Glutamatergic neuron (in vitro differentiated cells): ENCODE data around the gene CHD5. TPM values are rescaled to one million over a fixed set of nuclear protein-coding genes. Genes with fewer than 3 reads are reported as not detected.

Experiments
- DNase-seq: peaks from one replicate; pipeline ENCODE4 v3.0.0; 2022
- H3K27ac Mint-ChIP-seq: one replicate; pipeline ENCODE4 v1.8.0; 2020; ENCODE audit warnings: mild to moderate bottlenecking, mixed read lengths, inconsistent platforms; ENCODE audit not compliant: unreplicated experiment
- H3K27me3 Mint-ChIP-seq: one replicate; pipeline ENCODE4 v1.8.0; 2020; ENCODE audit warnings: mild to moderate bottlenecking, moderate library complexity, mixed read lengths, inconsistent platforms; ENCODE audit not compliant: unreplicated experiment
- H3K36me3 Mint-ChIP-seq: one replicate; pipeline ENCODE4 v1.8.0; 2020; ENCODE audit warnings: mild to moderate bottlenecking, mixed read lengths, inconsistent platforms; ENCODE audit not compliant: unreplicated experiment
- H3K4me1 Mint-ChIP-seq: one replicate; pipeline ENCODE4 v1.8.0; 2020; ENCODE audit warnings: mild to moderate bottlenecking, low read depth, mixed read lengths, inconsistent platforms; ENCODE audit not compliant: unreplicated experiment
- H3K4me3 Mint-ChIP-seq: one replicate; pipeline ENCODE4 v1.8.0; 2020; ENCODE audit warnings: mild to moderate bottlenecking, mixed read lengths, inconsistent platforms; ENCODE audit not compliant: unreplicated experiment
- H3K9me3 Mint-ChIP-seq: one replicate; pipeline ENCODE4 v1.8.0; 2020; ENCODE audit warnings: mild to moderate bottlenecking, moderate library complexity, mixed read lengths, inconsistent platforms; ENCODE audit not compliant: unreplicated experiment
- total RNA-seq: library from RNA; stranded (reverse); fragmentation: NEBNext Ultra II Directional; extraction: Animal tissue kit (Norgen Biotek cat#: 25700); gene quantifications from one replicate; pipeline ENCODE4 v1.2.1, GENCODE V29; 2021; ENCODE audit not compliant: unreplicated experiment
- TF ChIP-seq, protein P1 (sequence below): fragments of 200-600 bp; sonication (generic); IDR thresholded peaks from one replicate; pipeline ENCODE4 v1.5.0; 2021; ENCODE audit not compliant: partially characterized antibody, unreplicated experiment

The CHD5 gene
- total RNA-seq, 1 donor from 2014 or later, result 0.96 TPM

DNA sequence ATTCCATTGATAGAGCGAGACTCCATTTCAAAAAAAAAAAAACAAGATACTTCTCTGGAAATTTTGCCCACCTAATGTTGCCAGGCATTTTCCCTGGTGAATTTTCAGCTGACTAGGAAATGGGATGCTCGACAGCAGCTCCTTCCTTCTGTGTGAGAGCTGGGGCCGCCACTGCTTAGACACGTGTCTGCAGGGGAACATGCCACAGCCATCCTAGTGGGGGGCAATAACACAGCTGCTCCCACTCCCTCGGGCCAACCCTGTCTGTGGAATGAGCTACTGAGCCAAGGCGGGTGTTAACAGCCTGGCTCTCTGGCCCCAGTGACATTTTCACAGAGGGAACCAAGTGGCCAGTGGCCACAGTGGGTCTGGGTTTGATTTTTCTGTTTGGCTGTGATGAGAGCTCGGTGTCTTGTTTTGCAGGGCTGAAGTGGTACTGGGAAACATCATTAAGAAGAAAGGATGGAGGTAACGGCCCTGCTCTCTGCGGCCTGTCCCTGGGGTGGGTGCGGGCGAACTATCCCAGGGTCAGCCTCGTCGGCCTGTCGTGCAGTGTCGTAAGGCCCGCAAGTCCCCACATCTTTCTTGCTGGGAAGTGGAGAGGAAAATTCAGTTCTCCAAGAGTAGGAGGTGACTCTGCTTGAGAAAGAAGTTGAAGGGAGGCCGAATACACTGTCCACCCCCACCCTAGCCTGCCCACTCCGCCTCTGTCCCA lies 95.2 kb downstream of the CHD5 start:
- TF ChIP-seq, protein P1, sequence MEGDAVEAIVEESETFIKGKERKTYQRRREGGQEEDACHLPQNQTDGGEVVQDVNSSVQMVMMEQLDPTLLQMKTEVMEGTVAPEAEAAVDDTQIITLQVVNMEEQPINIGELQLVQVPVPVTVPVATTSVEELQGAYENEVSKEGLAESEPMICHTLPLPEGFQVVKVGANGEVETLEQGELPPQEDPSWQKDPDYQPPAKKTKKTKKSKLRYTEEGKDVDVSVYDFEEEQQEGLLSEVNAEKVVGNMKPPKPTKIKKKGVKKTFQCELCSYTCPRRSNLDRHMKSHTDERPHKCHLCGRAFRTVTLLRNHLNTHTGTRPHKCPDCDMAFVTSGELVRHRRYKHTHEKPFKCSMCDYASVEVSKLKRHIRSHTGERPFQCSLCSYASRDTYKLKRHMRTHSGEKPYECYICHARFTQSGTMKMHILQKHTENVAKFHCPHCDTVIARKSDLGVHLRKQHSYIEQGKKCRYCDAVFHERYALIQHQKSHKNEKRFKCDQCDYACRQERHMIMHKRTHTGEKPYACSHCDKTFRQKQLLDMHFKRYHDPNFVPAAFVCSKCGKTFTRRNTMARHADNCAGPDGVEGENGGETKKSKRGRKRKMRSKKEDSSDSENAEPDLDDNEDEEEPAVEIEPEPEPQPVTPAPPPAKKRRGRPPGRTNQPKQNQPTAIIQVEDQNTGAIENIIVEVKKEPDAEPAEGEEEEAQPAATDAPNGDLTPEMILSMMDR, result no peak
- Mint-ChIP-seq H3K27me3 (peaks cover 8% of the 10 kb centered on the region), H3K27ac (no peak overlapping the region), H3K36me3 (no peaks in the 10 kb centered on the region), H3K4me1 (peaks cover 20% of the 10 kb centered on the region), H3K9me3 (peaks cover 2% of the 10 kb centered on the region), H3K4me3 (peak overlapping the region; percentile 41)
- DNase-seq, result no peak

DNA sequence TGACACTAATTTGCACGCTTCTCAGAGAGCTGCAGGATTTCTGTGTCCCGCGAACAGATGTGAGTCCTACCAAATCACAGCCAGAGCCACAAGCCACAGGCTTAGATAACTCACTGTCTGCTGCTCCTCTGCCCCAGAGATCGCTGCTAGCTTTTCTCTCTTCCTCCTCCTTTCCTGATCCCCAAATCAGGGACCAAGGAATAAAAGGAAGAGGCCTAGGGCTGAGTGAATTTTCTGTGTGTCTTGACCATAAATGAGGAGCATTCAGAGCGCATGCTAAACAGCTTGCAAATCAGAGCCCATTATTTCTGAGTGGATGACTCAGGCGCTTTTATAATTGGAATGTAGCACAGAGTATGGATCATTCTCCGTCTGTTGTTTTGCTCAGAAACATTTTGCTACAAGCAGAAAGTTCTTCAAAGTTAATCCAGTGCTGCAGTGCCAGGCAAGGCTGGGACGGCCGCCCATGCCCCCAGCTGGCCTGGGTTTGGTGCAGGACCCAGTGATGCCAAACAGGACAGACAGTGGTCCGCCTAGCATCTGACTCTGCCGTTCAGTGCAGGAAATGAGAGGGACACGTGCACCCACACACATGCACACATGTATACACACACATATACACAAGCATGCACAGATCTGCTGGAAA lies 96.2 kb downstream of the CHD5 start:
- no peaks in the 10 kb centered on the region for H3K36me3 Mint-ChIP-seq
- H3K27me3 Mint-ChIP-seq, result peaks cover 8% of the 10 kb centered on the region
- peak overlapping the region; percentile 30 for H3K4me3 Mint-ChIP-seq
- no peak for DNase-seq
- H3K4me1 Mint-ChIP-seq, result peaks cover 20% of the 10 kb centered on the region
- peak overlapping the region; percentile 48 for H3K27ac Mint-ChIP-seq
- H3K9me3 Mint-ChIP-seq, result peaks cover 2% of the 10 kb centered on the region
- TF ChIP-seq, protein P1, result no peak

DNA sequence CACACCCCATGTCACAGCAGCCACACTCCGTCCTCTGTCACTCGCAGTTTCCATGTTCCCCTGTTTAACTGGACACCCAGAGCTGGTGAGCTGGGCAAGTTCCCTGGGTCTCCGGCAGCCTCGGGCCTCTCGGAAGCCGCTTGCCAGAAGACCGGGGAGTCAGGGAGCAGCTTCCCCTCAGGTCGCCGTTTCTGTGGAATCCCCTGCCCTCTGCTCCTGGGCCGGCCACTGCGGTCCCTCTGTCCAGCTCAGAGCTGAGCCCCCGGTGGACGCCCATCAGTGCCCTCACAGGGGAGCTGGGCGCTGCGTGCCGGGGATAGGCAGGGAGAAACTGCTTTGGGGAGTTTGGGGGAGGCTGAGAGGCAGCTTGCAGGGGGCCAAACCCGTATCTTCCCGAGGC lies 96.7 kb downstream of the CHD5 start:
- Mint-ChIP-seq H3K9me3 (peaks cover 2% of the 10 kb centered on the region), H3K4me3 (no peak overlapping the region), H3K27ac (peak overlapping the region; percentile 48), H3K27me3 (peaks cover 11% of the 10 kb centered on the region), H3K4me1 (peaks cover 20% of the 10 kb centered on the region), H3K36me3 (no peaks in the 10 kb centered on the region)
- TF ChIP-seq, protein P1, result no peak
- no peak for DNase-seq

DNA sequence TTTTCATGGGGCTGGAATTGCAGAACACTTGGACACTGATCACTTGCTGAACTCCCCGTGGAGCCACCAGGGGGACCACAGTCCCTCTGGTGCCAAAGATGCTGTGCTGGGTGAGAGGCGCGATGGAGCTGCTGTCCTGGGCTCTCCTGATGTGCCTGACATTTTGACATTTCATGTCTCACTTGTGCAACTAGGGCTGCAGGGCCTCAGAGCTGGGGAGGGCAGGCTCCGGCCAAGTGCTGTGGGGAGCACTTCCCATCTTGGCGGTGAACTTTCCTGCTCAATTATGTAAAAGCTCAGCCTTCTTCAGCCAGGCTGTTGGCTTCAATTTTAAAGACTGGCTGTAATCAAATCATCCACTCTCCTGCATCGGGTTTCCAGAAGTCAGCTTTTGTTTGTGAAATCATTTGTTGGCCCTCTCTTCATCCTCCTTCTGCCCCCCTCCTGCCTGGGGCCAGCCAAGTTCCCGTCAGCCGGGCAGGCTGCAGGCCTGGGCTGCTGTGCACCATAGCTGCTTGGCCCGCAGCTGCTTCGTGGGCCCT lies 97.6 kb downstream of the CHD5 start:
- no peak for DNase-seq
- Mint-ChIP-seq H3K27me3 (peaks cover 11% of the 10 kb centered on the region), H3K4me3 (no peak overlapping the region), H3K36me3 (no peaks in the 10 kb centered on the region), H3K9me3 (peaks cover 2% of the 10 kb centered on the region), H3K4me1 (peaks cover 18% of the 10 kb centered on the region), H3K27ac (no peak overlapping the region)
- TF ChIP-seq, protein P1, result no peak

DNA sequence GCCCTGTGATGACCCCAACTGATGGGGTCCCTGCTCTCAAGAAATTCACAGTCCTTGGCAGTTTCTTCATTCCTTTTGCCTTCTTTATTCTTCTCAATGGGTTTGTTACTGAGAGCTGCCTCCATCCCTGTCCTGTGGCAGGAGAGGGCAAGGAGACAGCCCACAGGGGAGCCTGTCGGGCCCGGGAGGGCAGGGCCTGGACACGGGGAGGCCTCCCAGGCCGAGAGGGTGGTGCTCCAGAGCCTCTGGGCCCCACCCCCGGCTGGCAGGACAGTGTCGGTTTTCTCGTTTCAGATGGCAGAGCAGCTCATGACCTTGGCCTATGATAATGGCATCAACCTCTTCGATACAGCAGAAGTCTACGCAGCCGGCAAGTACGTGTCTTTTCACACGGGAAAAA lies 98.2 kb downstream of the CHD5 start:
- DNase-seq, result no peak
- Mint-ChIP-seq H3K27ac (no peak overlapping the region), H3K4me1 (peaks cover 14% of the 10 kb centered on the region), H3K27me3 (peaks cover 8% of the 10 kb centered on the region), H3K9me3 (peaks cover 4% of the 10 kb centered on the region), H3K4me3 (no peak overlapping the region), H3K36me3 (no peaks in the 10 kb centered on the region)
- TF ChIP-seq, protein P1, result no peak
